Stimulated activated CD4-positive, alpha-beta T cell treated with anti-CD3 and anti-CD28 coated beads, Interleukin-12 subunit alpha, Interleukin-12 subunit beta, amount 100 ng/mL, for 24 hours (primary cell): ENCODE measurements around the gene AFF2.
"Not testable (repeated sequence)": the region's sequence is repeated elsewhere in the genome, so short reads cannot be mapped to it uniquely, and the experiment has no call there.

Experiments
- DNase-seq, 2 experiments: peaks; one replicate each; pipeline ENCODE4 v3.0.0-alpha.2; 2020; ENCODE audit warnings: low read depth in 2 of 2

AFF2 gene

DNA sequence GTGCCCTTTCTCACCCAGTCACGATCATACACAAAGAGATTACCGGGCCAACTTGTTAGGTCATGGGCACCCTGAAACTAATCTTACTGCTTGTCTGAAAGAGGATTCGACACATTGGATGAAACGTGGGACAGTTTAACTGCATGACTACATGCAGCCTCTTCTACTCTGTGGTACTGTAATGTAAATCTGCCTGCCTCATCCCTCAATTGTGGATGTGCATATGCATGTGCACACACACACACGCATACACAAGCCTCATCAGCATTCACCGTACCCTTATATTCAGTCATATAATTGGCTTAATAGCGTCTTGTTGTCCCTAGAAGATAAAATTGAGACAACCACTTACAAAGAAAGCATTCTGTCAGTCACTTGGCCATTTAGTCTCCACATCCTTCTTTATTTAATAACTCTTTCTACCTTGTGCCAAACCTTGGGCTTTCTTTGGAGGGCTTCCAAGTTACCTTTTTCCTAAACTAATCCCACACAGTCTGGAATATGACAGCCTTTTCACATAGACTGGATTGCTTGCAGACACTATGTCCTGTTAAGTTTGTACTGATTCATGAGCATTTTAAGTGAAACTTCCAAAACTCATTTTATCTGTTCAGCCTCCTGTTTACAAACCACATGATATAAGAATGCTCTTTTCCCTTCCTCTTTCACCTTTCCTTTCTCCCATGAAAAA lies 132.9 kb downstream of the AFF2 start:
- DNase-seq, result no peak

- no peak for DNase-seq
Observed at GRCh38 chrX:148634591-148634990, 134.2 kb downstream of the AFF2 start.

DNA sequence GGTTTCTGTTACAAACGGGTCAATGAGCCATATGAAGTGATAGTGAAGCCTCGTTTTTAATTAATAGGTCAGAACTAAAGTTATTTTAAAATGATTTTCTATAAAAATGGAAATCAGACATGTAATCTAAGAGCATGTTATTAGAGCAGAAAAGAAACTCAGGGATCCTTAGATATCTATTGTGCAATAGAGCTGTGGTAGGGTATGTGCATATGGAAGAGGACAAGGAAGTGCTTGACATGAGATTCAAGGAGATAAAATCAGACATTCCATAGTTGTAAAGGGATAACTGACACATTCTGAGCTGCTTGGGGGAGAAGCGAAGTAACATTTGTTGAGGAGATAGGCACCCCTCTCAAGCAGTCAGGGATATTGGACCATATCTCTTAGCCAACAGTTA lies 143.0 kb downstream of the AFF2 start:
- no peak for DNase-seq

DNA sequence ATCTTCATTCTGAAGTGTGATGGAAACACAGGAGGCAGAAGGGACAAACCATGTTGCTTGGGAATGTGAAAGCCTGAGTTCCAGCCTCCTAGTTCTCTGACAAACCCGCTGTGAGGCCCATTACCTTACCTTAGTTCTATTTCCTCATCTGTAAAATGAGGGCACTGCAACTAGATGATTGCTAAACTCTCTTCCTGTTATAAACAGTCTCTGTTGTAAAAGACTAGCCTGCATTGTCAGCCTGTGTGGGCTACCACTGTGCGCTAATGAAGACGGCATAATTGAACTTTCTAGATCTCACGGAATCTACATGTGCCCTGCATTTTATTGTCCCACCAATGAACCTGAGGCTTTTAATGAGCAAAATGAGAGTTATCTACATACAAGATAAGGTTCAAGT lies 147.2 kb downstream of the AFF2 start:
- no peak for DNase-seq

DNA sequence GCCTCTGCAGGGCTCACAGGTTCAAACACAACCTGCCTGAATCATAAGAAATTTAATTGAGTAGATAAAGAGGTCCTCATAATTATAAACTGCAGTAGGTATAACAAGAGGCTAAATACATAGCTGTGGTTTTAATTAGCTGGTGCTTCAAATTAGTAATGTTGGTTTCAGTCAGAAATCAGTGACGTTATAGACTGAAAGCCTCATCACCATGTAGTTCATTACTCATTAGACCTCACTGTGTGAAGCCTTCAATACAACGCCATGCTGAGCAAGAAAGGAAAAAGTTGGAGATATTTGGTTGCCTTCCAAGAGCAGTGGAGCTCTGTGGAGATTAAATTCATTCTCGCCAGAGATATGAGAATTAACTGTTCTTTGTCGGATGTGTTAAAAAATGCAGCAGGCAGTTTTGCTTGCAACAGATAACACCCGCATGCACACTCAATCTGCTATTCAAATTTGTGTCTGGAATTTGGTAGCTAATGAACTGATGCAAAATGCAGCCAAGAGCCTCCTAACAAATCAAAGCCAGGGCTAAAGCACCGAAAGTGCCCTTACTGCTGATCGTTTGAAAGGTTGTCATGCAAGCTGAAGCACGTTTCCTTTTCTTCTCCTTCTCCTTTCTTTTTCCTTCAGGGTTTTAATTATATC lies 148.9 kb downstream of the AFF2 start:
- no peak for DNase-seq

GRCh38 chrX:148658115-148658730 lies 157.8 kb downstream of the AFF2 start:
- DNase-seq, result no peak

GRCh38 chrX:148659481-148659880 lies 159.1 kb downstream of the AFF2 start:
- no peak for DNase-seq

GRCh38 chrX:148661035-148661434 lies 160.6 kb downstream of the AFF2 start:
- no peak for DNase-seq

DNA sequence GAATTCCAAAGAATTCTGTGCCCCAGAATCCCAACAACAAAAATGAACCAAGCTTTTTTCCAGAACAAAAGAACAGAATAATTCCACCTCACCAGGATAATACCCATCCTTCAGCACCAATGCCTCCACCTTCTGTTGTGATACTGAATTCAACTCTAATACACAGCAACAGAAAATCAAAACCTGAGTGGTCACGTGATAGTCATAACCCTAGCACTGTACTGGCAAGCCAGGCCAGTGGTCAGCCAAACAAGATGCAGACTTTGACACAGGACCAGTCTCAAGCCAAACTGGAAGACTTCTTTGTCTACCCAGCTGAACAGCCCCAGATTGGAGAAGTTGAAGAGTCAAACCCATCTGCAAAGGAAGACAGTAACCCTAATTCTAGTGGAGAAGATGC lies 161.6 kb downstream of the AFF2 start:
- no peak for DNase-seq

DNA sequence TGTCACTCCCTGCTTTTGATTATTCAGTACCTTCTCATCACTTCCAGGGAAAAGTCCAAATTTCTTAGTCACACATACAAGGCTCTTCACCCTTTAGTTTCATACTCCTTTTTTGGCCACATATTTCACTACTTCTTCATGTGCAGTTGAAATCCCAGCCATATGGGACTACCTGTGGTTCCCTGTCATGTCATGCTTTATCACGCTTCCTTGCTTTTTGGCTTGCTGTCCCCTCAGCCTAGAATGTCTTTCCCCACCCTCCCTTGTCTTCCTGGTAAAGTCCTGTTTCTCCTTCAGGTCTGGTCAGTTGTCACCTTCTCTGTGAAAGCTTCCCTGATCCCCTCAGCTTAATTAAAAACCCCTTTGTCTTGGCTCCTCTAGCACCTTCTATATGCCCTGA lies 163.8 kb downstream of the AFF2 start:
- no peak for DNase-seq

DNA sequence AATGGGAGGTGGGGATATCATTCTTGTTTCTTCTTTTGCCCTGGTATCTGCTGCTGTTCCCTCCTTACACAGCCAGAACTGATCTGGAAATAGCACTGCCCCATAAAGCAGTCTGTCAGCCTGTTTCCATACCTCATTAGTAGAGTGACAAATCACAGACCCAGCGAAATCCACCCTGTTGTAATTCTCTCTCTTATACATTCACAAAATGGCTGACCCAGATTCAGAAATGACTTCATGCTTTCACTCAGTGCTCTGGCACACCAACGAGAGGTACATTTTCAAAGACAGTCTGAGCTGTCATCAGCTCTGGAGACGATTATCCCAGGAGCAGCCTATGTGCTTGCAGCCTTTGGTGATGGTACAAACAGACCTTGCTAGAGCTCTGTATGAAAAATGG lies 164.6 kb downstream of the AFF2 start:
- DNase-seq, result no peak

- not testable (repeated sequence) for DNase-seq
Observed at GRCh38 chrX:148669175-148669574, 168.8 kb downstream of the AFF2 start.

DNA sequence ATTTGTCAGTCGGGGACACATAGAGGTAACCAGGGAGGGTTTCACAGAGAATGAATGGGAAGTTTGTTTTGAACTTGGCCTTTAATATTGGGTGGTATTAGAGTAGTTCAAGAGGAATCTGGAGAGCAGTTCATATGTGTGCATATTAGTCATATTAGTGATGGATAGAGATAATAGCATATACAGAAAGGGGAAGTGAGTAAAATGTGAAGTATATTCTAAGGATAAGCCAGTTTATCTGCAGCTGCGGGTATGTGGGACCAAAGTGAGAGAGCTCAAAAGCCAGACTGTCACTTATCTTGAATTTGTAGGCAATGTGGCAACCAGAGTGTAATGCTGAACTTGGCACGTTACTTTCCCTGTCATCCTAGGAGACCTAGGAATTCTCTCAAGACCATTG lies 169.9 kb downstream of the AFF2 start:
- DNase-seq, result no peak

DNA sequence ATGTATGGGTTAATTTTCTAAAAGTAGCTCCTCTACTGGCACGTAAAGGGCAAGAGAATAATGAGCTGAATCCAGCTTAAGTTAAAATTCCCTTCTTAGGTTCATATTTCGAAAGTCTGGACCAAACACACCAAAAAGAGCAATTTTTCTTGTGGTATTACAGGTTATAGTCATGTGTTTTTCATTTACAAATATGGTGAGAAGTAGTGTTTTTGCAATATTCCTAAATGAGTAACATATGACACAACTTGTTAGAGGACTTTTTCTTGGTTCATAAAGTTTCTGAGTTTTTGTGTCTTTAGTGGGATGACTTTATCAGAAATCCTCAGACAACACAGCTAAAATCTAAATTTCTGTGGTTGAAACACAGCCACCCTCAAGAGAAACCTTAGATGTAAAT lies 172.1 kb downstream of the AFF2 start:
- DNase-seq, result no peak

- DNase-seq, result no peak
Observed at GRCh38 chrX:148681605-148682004, 181.2 kb downstream of the AFF2 start.

GRCh38 chrX:148682206-148682605 lies 181.8 kb downstream of the AFF2 start:
- DNase-seq, result no peak

- no peak for DNase-seq
Observed at GRCh38 chrX:148691456-148691855, 191.0 kb downstream of the AFF2 start.

GRCh38 chrX:148695255-148695654 lies 194.8 kb downstream of the AFF2 start:
- no peak for DNase-seq

DNA sequence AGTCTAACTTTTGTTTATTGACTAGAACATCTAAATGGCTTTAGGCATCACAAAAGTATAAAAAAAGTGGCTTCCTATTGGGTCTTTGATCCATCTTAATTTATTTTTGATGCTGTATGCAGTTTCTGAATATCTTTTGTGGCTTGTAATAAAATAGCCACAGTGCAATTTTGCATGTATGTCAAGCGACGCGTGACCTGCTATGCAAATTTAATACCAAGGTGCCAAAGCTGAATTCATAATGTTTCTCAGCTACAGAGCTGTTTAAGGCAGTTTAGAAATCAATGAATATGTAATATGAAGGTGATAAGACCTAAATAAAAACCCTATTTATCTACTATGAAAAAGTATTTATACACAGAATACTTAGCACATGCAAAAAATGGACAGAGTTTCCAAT lies 197.8 kb downstream of the AFF2 start:
- DNase-seq, result no peak

- DNase-seq, result no peak
Observed at GRCh38 chrX:148700021-148700420, 199.6 kb downstream of the AFF2 start.

GRCh38 chrX:148713981-148714380 lies 213.6 kb downstream of the AFF2 start:
- no peak for DNase-seq

DNA sequence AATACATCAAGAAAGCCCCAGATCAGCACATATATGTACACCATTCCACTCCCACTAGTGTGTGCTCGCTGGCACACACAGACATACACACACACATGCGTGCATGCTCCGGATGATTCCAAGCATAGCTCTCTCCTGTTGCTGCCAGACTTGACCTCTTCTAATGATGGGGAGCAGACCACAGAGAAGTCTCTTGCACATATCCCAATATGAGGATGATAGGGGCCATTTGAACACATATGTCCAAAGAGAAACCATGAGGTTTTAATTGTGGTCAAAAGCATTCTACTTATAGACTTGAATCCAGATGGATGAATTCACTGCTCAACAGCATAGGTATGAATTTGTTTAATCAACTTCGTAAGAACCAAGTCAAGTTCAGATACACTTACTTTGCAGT lies 214.9 kb downstream of the AFF2 start:
- no peak for DNase-seq

GRCh38 chrX:148722966-148723365 lies 222.5 kb downstream of the AFF2 start:
- DNase-seq, result no peak
